HepG2 (cell line): ENCODE results near the gene AXIN1.

Experiments
- GLI4 ChIP-seq: sonication (generic); formaldehyde crosslinking; IDR thresholded peaks from 2 replicates; pipeline ENCODE4 v1.5.1; 2020; ENCODE audit warnings: missing genetic modification reagents, mild to moderate bottlenecking, moderate library complexity, borderline replicate concordance
- POLR2AphosphoS5 ChIP-seq: IDR thresholded peaks from 2 replicates; pipeline ENCODE4 v1.6.1; 2012; ENCODE audit warnings: low read depth, low read length
- RARG ChIP-seq: sonication (generic); formaldehyde crosslinking; IDR thresholded peaks from 2 replicates; pipeline ENCODE4 v1.4.0; 2020; ENCODE audit warnings: low read depth, mild to moderate bottlenecking, missing genetic modification reagents
- WIZ ChIP-seq: sonication (generic); formaldehyde crosslinking; IDR thresholded peaks from 2 replicates; pipeline ENCODE4 v1.5.1; 2020; ENCODE audit warnings: mild to moderate bottlenecking, missing genetic modification reagents
- ZBTB34 ChIP-seq: sonication (generic); formaldehyde crosslinking; IDR thresholded peaks from 2 replicates; pipeline ENCODE4 v1.8.0; 2022; ENCODE audit warnings: mild to moderate bottlenecking, missing genetic modification reagents

- TF ChIP-seq RARG (no peak), POLR2AphosphoS5 (no peak), ZBTB34 (CRISPR knock-in tag) (no peak), GLI4 (CRISPR knock-in tag) (no peak), WIZ (CRISPR knock-in tag) (no peak)
Observed at GRCh38 chr16:320206-320605, 32.3 kb downstream of the AXIN1 start.
